IMR-90 (cell line): ENCODE results near the gene DCAF12L1. TPM values are rescaled to one million over a fixed set of nuclear protein-coding genes. Genes with fewer than 3 reads are reported as not detected.

Experiments
- ATAC-seq: fragments of 200-7000 bp; cut with Tn5 transposase; 2 replicates; pipeline ENCODE4 v1.9.1; 2020; ENCODE audit warnings: low read depth, mild to moderate bottlenecking, moderate library complexity
- BruUV-seq: library from RNA; stranded (reverse); fragments of 400-500 nt; replicated peaks from 2 replicates; lab custom pipeline; 2021; lab: Mats Ljungman, UMichigan
- CTCF ChIA-PET: fragments of 300-600 bp; formaldehyde crosslinking; extraction: SDS; loops from one replicate; lab custom pipeline; 2021; ENCODE audit warnings: antibody characterized with exemption; lab: Yijun Ruan, JAX
- POLR2A ChIA-PET: fragments of 300-600 bp; sonication (Branson Sonifier 250); formaldehyde crosslinking; loops from one replicate; lab custom pipeline; 2022; ENCODE audit warnings: antibody characterized with exemption; ENCODE audit not compliant: unreplicated experiment; lab: Charles Lee
- DNase-seq: peaks from one replicate; pipeline ENCODE4 v3.0.0; 2013
- H2AFZ ChIP-seq: replicated peaks from 2 replicates; pipeline ENCODE3; 2013; ENCODE audit warnings: low read length, mild to moderate bottlenecking; ENCODE audit not compliant: poor library complexity
- H2AK5ac ChIP-seq: 2 replicates; pipeline ENCODE4 v1.6.1; 2013; ENCODE audit warnings: low read depth, low read length, inconsistent platforms
- H2AK9ac ChIP-seq: replicated peaks from 2 replicates; pipeline ENCODE3; 2013; ENCODE audit warnings: mild to moderate bottlenecking, low read depth, low read length, moderate library complexity; ENCODE audit not compliant: poor library complexity
- H2BK120ac ChIP-seq: 2 replicates; pipeline ENCODE4 v1.6.1; 2013; ENCODE audit warnings: low read depth, low read length, inconsistent platforms
- H2BK15ac ChIP-seq: 3 replicates; pipeline ENCODE4 v1.6.1; 2013; ENCODE audit warnings: low read depth, low read length, inconsistent platforms
- H2BK20ac ChIP-seq: 2 replicates; pipeline ENCODE4 v1.6.1; 2013; ENCODE audit warnings: low read depth, mild to moderate bottlenecking, inconsistent platforms, low read length, moderate library complexity
- H2BK5ac ChIP-seq: 2 replicates; pipeline ENCODE4 v1.6.1; 2013; ENCODE audit warnings: mild to moderate bottlenecking, low read depth, low read length, inconsistent platforms; ENCODE audit not compliant: poor library complexity, severe bottlenecking
- H3K14ac ChIP-seq: replicated peaks from 2 replicates; pipeline ENCODE4 v1.6.1; 2013; ENCODE audit warnings: low read depth, low read length, inconsistent platforms
- H3K18ac ChIP-seq: 2 replicates; pipeline ENCODE4 v1.6.1; 2013; ENCODE audit warnings: low read depth, low read length, control low read depth
- H3K23ac ChIP-seq: 2 replicates; pipeline ENCODE4 v1.6.1; 2013; ENCODE audit warnings: low read depth, low read length, inconsistent platforms
- H3K27ac ChIP-seq: 2 replicates; pipeline ENCODE4 v1.5.1; 2013; ENCODE audit warnings: mild to moderate bottlenecking, control low read depth, low read length; ENCODE audit not compliant: insufficient read depth
- H3K27me3 ChIP-seq: 2 replicates; pipeline ENCODE4 v1.6.1; 2013; ENCODE audit warnings: low read length; ENCODE audit not compliant: control insufficient read depth, insufficient read depth
- H3K36me3 ChIP-seq: 2 replicates; pipeline ENCODE4 v1.6.1; 2013; ENCODE audit warnings: low read length, mixed read lengths; ENCODE audit not compliant: control insufficient read depth, insufficient read depth
- H3K4ac ChIP-seq: 2 replicates; pipeline ENCODE4 v1.6.1; 2013; ENCODE audit warnings: low read depth, low read length, inconsistent platforms
- H3K4me1 ChIP-seq: 2 replicates; pipeline ENCODE4 v1.6.1; 2013; ENCODE audit warnings: low read length, mixed read lengths; ENCODE audit not compliant: control insufficient read depth, insufficient read depth
- H3K4me2 ChIP-seq: 2 replicates; pipeline ENCODE4 v1.6.1; 2013; ENCODE audit warnings: low read depth, mild to moderate bottlenecking, control low read depth, low read length, moderate library complexity
- H3K4me3 ChIP-seq: 2 replicates; pipeline ENCODE4 v1.5.1; 2013; ENCODE audit warnings: low read depth, mild to moderate bottlenecking, control low read depth, low read length, moderate library complexity; ENCODE audit not compliant: insufficient read depth
- H3K56ac ChIP-seq: 2 replicates; pipeline ENCODE4 v1.6.1; 2013; ENCODE audit warnings: low read length, inconsistent platforms; ENCODE audit not compliant: insufficient read depth; ENCODE audit errors: extremely low read depth
- H3K79me1 ChIP-seq, 2 experiments: 2 replicates each; pipeline ENCODE4 v1.6.1; 2013; ENCODE audit warnings: low read length in 2 of 2, inconsistent platforms in 1 of 2, low read depth in 1 of 2
- H3K9ac ChIP-seq: 2 replicates; pipeline ENCODE4 v1.6.1; 2013; ENCODE audit warnings: low read depth, low read length, control low read depth
- H3K9me1 ChIP-seq: 2 replicates; pipeline ENCODE4 v1.6.1; 2013; ENCODE audit warnings: low read length, inconsistent platforms; ENCODE audit not compliant: insufficient read depth
- H3K9me3 ChIP-seq: 2 replicates; pipeline ENCODE4 v1.6.1; 2013; ENCODE audit warnings: low read length; ENCODE audit not compliant: control insufficient read depth, insufficient read depth
- H4K20me1 ChIP-seq: 2 replicates; pipeline ENCODE4 v1.6.1; 2013; ENCODE audit warnings: low read length, inconsistent platforms; ENCODE audit not compliant: insufficient read depth
- H4K5ac ChIP-seq: 2 replicates; pipeline ENCODE4 v1.6.1; 2013; ENCODE audit warnings: mild to moderate bottlenecking, low read depth, low read length, control low read depth
- H4K8ac ChIP-seq, 2 experiments: 2 replicates each; pipeline ENCODE4 v1.6.1; 2013; ENCODE audit warnings: low read depth in 2 of 2, low read length in 2 of 2, control low read depth in 1 of 2, inconsistent platforms in 1 of 2
- H4K91ac ChIP-seq: 2 replicates; pipeline ENCODE4 v1.6.1; 2013; ENCODE audit warnings: low read depth, low read length, inconsistent platforms; ENCODE audit not compliant: insufficient read depth
- BHLHE40 ChIP-seq: fragments of 150-350 bp; IDR thresholded peaks from 2 replicates; pipeline ENCODE4 v1.6.1; 2016; ENCODE audit warnings: mild to moderate bottlenecking, low read depth, low read length
- CEBPB ChIP-seq: IDR thresholded peaks from 2 replicates; pipeline ENCODE4 v1.6.1; 2012; ENCODE audit warnings: low read depth, low read length, improper control_type of control experiment
- CHD1 ChIP-seq: IDR thresholded peaks from 2 replicates; pipeline ENCODE4 v1.6.1; 2012; ENCODE audit warnings: low read depth, low read length, improper control_type of control experiment
- ELK1 ChIP-seq: fragments of 150-350 bp; IDR thresholded peaks from 2 replicates; pipeline ENCODE4 v1.6.1; 2016; ENCODE audit warnings: low read depth, mild to moderate bottlenecking, low read length, moderate library complexity, borderline replicate concordance
- FOS ChIP-seq: fragments of 150-350 bp; IDR thresholded peaks from 2 replicates; pipeline ENCODE4 v1.6.1; 2016; ENCODE audit warnings: low read depth, low read length
- MAZ ChIP-seq: IDR thresholded peaks from 2 replicates; pipeline ENCODE4 v1.6.1; 2012; ENCODE audit warnings: low read depth, mild to moderate bottlenecking, low read length, improper control_type of control experiment, moderate library complexity, borderline replicate concordance
- MXI1 ChIP-seq: IDR thresholded peaks from 2 replicates; pipeline ENCODE4 v1.6.1; 2012; ENCODE audit warnings: low read depth, mild to moderate bottlenecking, low read length, moderate library complexity, borderline replicate concordance
- NFE2L2 ChIP-seq: fragments of 150-350 bp; IDR thresholded peaks from 2 replicates; pipeline ENCODE4 v1.6.1; 2016; ENCODE audit warnings: low read depth, mild to moderate bottlenecking, low read length
- POLR2A ChIP-seq: IDR thresholded peaks from 2 replicates; pipeline ENCODE4 v1.6.1; 2012; ENCODE audit warnings: mild to moderate bottlenecking, low read depth, low read length
- RAD21 ChIP-seq: IDR thresholded peaks from 2 replicates; pipeline ENCODE4 v1.6.1; 2012; ENCODE audit warnings: low read length, improper control_type of control experiment
- RFX5 ChIP-seq: IDR thresholded peaks from 2 replicates; pipeline ENCODE4 v1.8.0; 2012; ENCODE audit warnings: low read depth, mild to moderate bottlenecking, low read length, moderate library complexity
- SMC3 ChIP-seq: fragments of 150-350 bp; IDR thresholded peaks from 2 replicates; pipeline ENCODE4 v1.6.1; 2016; ENCODE audit warnings: low read depth, mild to moderate bottlenecking, antibody characterized with exemption, low read length, moderate library complexity
- WGBS, 2 experiments: methylation state at CpG; one replicate each; pipeline versions ENCODE4 v1.1.5 to v1.1.7; 2013; ENCODE audit warnings: missing lambda C conversion rate in 2 of 2; ENCODE audit not compliant: insufficient read length in 1 of 2; ENCODE audit errors: extremely low coverage in 2 of 2; 5-methylcytosine and 5-hydroxymethylcytosine counted together
- dilution Hi-C: fragments of 300-500 bp; cut with HindIII; formaldehyde crosslinking; loops from one replicate; pipeline ENCODE4 v1.14.3; 2018; ENCODE audit warnings: low sequenced_read_pairs; ENCODE audit not compliant: unreplicated experiment
- in situ Hi-C: fragments of 300-500 bp; cut with MboI; formaldehyde crosslinking; loops from 3 replicates; pipeline ENCODE4 v1.14.3; 2019; ENCODE audit warnings: low sequenced_read_pairs, inconsistent platforms, mixed read lengths
- intact Hi-C: fragments of 100-400 bp; cut with micrococcal nuclease; formaldehyde crosslinking; loops from 2 replicates; pipeline ENCODE4 v1.10.0; 2022
- polyA plus RNA-seq, 3 experiments: library from polyadenylated mRNA; depleted of rRNA; stranded (reverse); fragments of >200 nt; gene quantifications; 2 replicates each; pipeline ENCODE4 v1.2.3, GENCODE V29; 2012; ENCODE audit warnings: low replicate concordance in 1 of 3
- total RNA-seq: library from RNA; depleted of rRNA; stranded (reverse); fragments of >200 nt; gene quantifications from 2 replicates; pipeline ENCODE4 v1.2.3, GENCODE V29; 2012

Gene DCAF12L1
- total and polyA plus RNA-seq, 2 of the 4 experiments (the other 2 are of a cell fraction), result not detected

- no peaks in the 10 kb centered on the region for H3K9me3 ChIP-seq
- H3K14ac ChIP-seq, result no peak overlapping the region
- no peak overlapping the region for H3K23ac ChIP-seq
- H3K79me1 ChIP-seq, result no peaks in the 10 kb centered on the region
- no peak overlapping the region for H2BK5ac ChIP-seq
- no peaks in the 10 kb centered on the region for H4K20me1 ChIP-seq
- WGBS, 2 experiments, result no CpG with 5 or more reads among the region's 1 CpG
- H3K4ac ChIP-seq, result no peak overlapping the region
- H3K4me3 ChIP-seq, result no peak overlapping the region
- no peak overlapping the region for H3K27ac ChIP-seq
- H2BK15ac ChIP-seq, result no peak overlapping the region
- no peak for TF ChIP-seq MXI1
- no peak for TF ChIP-seq SMC3
- TF ChIP-seq FOS, result no peak
- TF ChIP-seq RFX5, result no peak
- TF ChIP-seq BHLHE40, result no peak
- no peak for TF ChIP-seq POLR2A
- no peak for TF ChIP-seq NFE2L2
- no peak for TF ChIP-seq CHD1
- no peak for TF ChIP-seq CEBPB
- TF ChIP-seq ELK1, result no peak
- TF ChIP-seq RAD21, result no peak
- TF ChIP-seq MAZ, result no peak
- no peaks in the 10 kb centered on the region for H3K27me3 ChIP-seq
- intact Hi-C loops (no loop called here), in situ Hi-C loops (no loop called here), dilution Hi-C loops (no loop called here)
- H4K91ac ChIP-seq, result no peak overlapping the region
- H3K9me1 ChIP-seq, result no peaks in the 10 kb centered on the region
- H3K9ac ChIP-seq, result no peak overlapping the region
- no peak overlapping the region for H2BK120ac ChIP-seq
- no peaks in the 10 kb centered on the region for H3K4me1 ChIP-seq
- CTCF ChIA-PET, result no interaction called here
- H4K8ac ChIP-seq, result no peak overlapping the region
- no peak overlapping the region for H2AK9ac ChIP-seq
- H2BK20ac ChIP-seq, result no peak overlapping the region
- no TSS peak for BruUV-seq
- ATAC-seq, result no peak
- no peak overlapping the region for H2AFZ ChIP-seq
- H3K56ac ChIP-seq, result no peak overlapping the region
- H3K36me3 ChIP-seq, result no peaks in the 10 kb centered on the region
- no peak overlapping the region for H4K5ac ChIP-seq
- H3K4me2 ChIP-seq, result no peak overlapping the region
- H3K18ac ChIP-seq, result no peak overlapping the region
- no peak overlapping the region for H2AK5ac ChIP-seq
- no peak for DNase-seq
- POLR2A ChIA-PET, result no interaction called here
These were observed 23.3 kb upstream of the DCAF12L1 start for GRCh38 chrX:126575911-126576310.
